B cell (primary cell): ENCODE data around the gene DHX38.

ENCODE experiments used
- CTCF ChIP-seq: fragments of 200-600 bp; IDR thresholded peaks from one replicate; pipeline ENCODE4 v1.8.0; 2022; ENCODE audit warnings: antibody characterized with exemption, mild to moderate bottlenecking
- EZH2 ChIP-seq: IDR thresholded peaks from 2 replicates; pipeline ENCODE4 v1.6.1; 2012; ENCODE audit warnings: borderline replicate concordance, low read depth, mild to moderate bottlenecking, moderate library complexity, low read length; ENCODE audit not compliant: insufficient read depth, poor library complexity, severe bottlenecking

GRCh38 chr16:72073560-72074230 lies 20.0 kb upstream of the DHX38 start:
- TF ChIP-seq CTCF: no peak
- no peak for TF ChIP-seq EZH2
